Measurements from ENCODE around the gene GSTM4.
"Not testable (repeated sequence)": the region's sequence is repeated elsewhere in the genome, so short reads cannot be mapped to it uniquely, and the experiment has no call there.

GSTM4 gene

GRCh38 chr1:109639841-109640184, 16.1 kb upstream of the GSTM4 start:
- DNase-seq, result no peak

GRCh38 chr1:109640285-109640865, 15.5 kb upstream of the GSTM4 start:
- peak; percentile 94 for DNase-seq

- DNase-seq, result no peak
Observed at GRCh38 chr1:109641078-109641740, 14.7 kb upstream of the GSTM4 start.

- DNase-seq, result no peak
Observed at GRCh38 chr1:109641861-109642260, 14.0 kb upstream of the GSTM4 start.

GRCh38 chr1:109642626-109643025, 13.3 kb upstream of the GSTM4 start:
- DNase-seq, result no peak

- peak; percentile 89 for DNase-seq
Observed at GRCh38 chr1:109643385-109644230, 12.3 kb upstream of the GSTM4 start.

- no peak for DNase-seq
Observed at GRCh38 chr1:109644670-109645069, 11.2 kb upstream of the GSTM4 start.

- DNase-seq, result no peak
Observed at GRCh38 chr1:109649491-109649914, 6.4 kb upstream of the GSTM4 start.

GRCh38 chr1:109650609-109651008, 5.3 kb upstream of the GSTM4 start:
- DNase-seq, result no peak

GRCh38 chr1:109652402-109652801, 3.5 kb upstream of the GSTM4 start:
- DNase-seq, result no peak

- no peak for DNase-seq
Observed at GRCh38 chr1:109653306-109653705, 2.6 kb upstream of the GSTM4 start.

GRCh38 chr1:109654519-109654918, 1.4 kb upstream of the GSTM4 start:
- no peak for DNase-seq

- no peak for DNase-seq
Observed at GRCh38 chr1:109657395-109657794, 1.5 kb downstream of the GSTM4 start.

- no peak for DNase-seq
Observed at GRCh38 chr1:109657970-109658369, 2.1 kb downstream of the GSTM4 start.

- DNase-seq, result no peak
Observed at GRCh38 chr1:109658533-109659042, 2.7 kb downstream of the GSTM4 start.

GRCh38 chr1:109659145-109659544, 3.2 kb downstream of the GSTM4 start:
- DNase-seq, result no peak

- no peak for DNase-seq
Observed at GRCh38 chr1:109659997-109660690, 4.2 kb downstream of the GSTM4 start.

- DNase-seq, result not testable (repeated sequence)
Observed at GRCh38 chr1:109660691-109661026, 4.8 kb downstream of the GSTM4 start.

GRCh38 chr1:109661391-109661790, 5.5 kb downstream of the GSTM4 start:
- no peak for DNase-seq

- DNase-seq, result no peak
Observed at GRCh38 chr1:109664671-109665070, 8.8 kb downstream of the GSTM4 start.

- DNase-seq, result peak; percentile 68
Observed at GRCh38 chr1:109667452-109668122, 11.7 kb downstream of the GSTM4 start, which contains the start of gene GSTM2. GSTM2 (plus strand) TSS chr1:109668057; CDS start chr1:109668116, 59 bp downstream.

- DNase-seq, result no peak
Observed at GRCh38 chr1:109668123-109668775, 12.3 kb downstream of the GSTM4 start.

All from activated CD4-positive, CD25-positive, alpha-beta regulatory T cell treated with anti-CD3 and anti-CD28 coated beads, Interleukin-2, amount 50 U/mL, for 72 hours (primary cell).